HEK293T (cell line): Measurements from ENCODE around the gene CFD.
"Not testable (repeated sequence)": the region's sequence is repeated elsewhere in the genome, so short reads cannot be mapped to it uniquely, and the experiment has no call there.

Experiments
- CTCF ChIA-PET: fragments of 350-600 bp; formaldehyde crosslinking; extraction: SDS; loops from one replicate; lab custom pipeline; 2021; ENCODE audit warnings: antibody characterized with exemption, inconsistent platforms; lab: Yijun Ruan, JAX
- POLR2A ChIA-PET: fragments of 350-600 bp; formaldehyde crosslinking; extraction: SDS; loops from one replicate; lab custom pipeline; 2020; ENCODE audit warnings: antibody characterized with exemption, inconsistent platforms; lab: Yijun Ruan, JAX
- DNase-seq: peaks from one replicate; pipeline ENCODE4 v3.0.0; 2012; ENCODE audit warnings: mixed read lengths; ENCODE audit errors: extremely low spot score
- ARNT ChIP-seq: fragments of 450-650 bp; IDR thresholded peaks from 2 replicates; pipeline ENCODE4 v1.6.1; 2017; ENCODE audit warnings: mild to moderate bottlenecking
- BHLHE40 ChIP-seq: fragments of 450-650 bp; IDR thresholded peaks from 2 replicates; pipeline ENCODE4 v1.6.1; 2016; ENCODE audit warnings: mild to moderate bottlenecking, moderate library complexity, borderline replicate concordance
- CTBP1 ChIP-seq: fragments of 450-650 bp; IDR thresholded peaks from 2 replicates; pipeline ENCODE4 v1.6.1; 2016; ENCODE audit warnings: borderline replicate concordance
- ELF4 ChIP-seq: fragments of 450-650 bp; IDR thresholded peaks from 2 replicates; pipeline ENCODE4 v1.6.1; 2017; ENCODE audit warnings: antibody characterized with exemption
- FOXA1 ChIP-seq: fragments of 450-650 bp; IDR thresholded peaks from 2 replicates; pipeline ENCODE4 v1.6.1; 2016; ENCODE audit warnings: mild to moderate bottlenecking
- FOXK2 ChIP-seq: fragments of 450-650 bp; IDR thresholded peaks from 2 replicates; pipeline ENCODE4 v1.6.1; 2016; ENCODE audit warnings: mild to moderate bottlenecking
- FOXM1 ChIP-seq: fragments of 450-650 bp; IDR thresholded peaks from 2 replicates; pipeline ENCODE4 v1.6.1; 2017; ENCODE audit warnings: mild to moderate bottlenecking, borderline replicate concordance
- HDGF ChIP-seq: fragments of 450-650 bp; IDR thresholded peaks from 2 replicates; pipeline ENCODE4 v1.6.1; 2017; ENCODE audit warnings: antibody characterized with exemption, borderline replicate concordance
- L3MBTL2 ChIP-seq: fragments of 450-650 bp; conservative IDR thresholded peaks from 2 replicates; pipeline ENCODE4 v1.6.1; 2016; ENCODE audit warnings: mild to moderate bottlenecking
- LEF1 ChIP-seq: fragments of 450-650 bp; IDR thresholded peaks from 2 replicates; pipeline ENCODE4 v1.6.1; 2017; ENCODE audit warnings: mild to moderate bottlenecking, borderline replicate concordance
- NFRKB ChIP-seq: fragments of 450-650 bp; IDR thresholded peaks from 2 replicates; pipeline ENCODE4 v1.6.1; 2016; ENCODE audit warnings: mild to moderate bottlenecking, moderate library complexity
- SP1 ChIP-seq: fragments of 450-650 bp; IDR thresholded peaks from 2 replicates; pipeline ENCODE4 v1.6.1; 2017
- SUZ12 ChIP-seq: fragments of 450-650 bp; IDR thresholded peaks from 2 replicates; pipeline ENCODE4 v1.6.1; 2016; ENCODE audit warnings: mild to moderate bottlenecking
- TARDBP ChIP-seq: fragments of 450-650 bp; IDR thresholded peaks from 2 replicates; pipeline ENCODE4 v1.6.1; 2016
- ZNF384 ChIP-seq: fragments of 450-650 bp; IDR thresholded peaks from 2 replicates; pipeline ENCODE4 v1.6.1; 2016
- TF ChIP-seq, protein P1 (sequence below): fragments of 450-650 bp; IDR thresholded peaks from 2 replicates; pipeline ENCODE4 v1.6.1; 2016

The CFD gene

DNA sequence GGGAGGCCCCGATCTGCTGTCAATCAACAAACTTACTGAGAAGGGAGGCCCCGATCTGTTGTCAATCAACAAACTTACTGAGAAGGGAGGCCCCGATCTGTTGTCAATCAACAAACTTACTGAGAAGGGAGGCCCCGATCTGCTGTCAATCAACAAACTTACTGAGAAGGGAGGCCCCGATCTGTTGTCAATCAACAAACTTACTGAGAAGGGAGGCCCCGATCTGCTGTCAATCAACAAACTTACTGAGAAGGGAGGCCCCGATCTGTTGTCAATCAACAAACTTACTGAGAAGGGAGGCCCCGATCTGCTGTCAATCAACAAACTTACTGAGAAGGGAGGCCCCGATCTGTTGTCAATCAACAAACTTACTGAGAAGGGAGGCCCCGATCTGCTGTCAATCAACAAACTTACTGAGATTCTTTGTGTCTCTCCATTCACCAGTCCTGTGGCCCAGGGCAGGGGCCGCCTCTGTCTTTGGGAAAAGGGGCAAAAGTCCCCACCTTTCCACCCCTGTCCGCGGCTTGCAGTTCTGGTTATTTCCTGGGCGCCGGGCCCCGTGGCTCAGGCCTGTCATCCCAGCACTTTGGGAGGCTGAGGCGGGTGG is 5.7 kb upstream of the CFD start:
- TF ChIP-seq, protein P1, sequence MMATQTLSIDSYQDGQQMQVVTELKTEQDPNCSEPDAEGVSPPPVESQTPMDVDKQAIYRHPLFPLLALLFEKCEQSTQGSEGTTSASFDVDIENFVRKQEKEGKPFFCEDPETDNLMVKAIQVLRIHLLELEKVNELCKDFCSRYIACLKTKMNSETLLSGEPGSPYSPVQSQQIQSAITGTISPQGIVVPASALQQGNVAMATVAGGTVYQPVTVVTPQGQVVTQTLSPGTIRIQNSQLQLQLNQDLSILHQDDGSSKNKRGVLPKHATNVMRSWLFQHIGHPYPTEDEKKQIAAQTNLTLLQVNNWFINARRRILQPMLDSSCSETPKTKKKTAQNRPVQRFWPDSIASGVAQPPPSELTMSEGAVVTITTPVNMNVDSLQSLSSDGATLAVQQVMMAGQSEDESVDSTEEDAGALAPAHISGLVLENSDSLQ = peak; percentile 42; the same call in 1 of the 2 replicates
- CTCF ChIA-PET, DNase-seq, POLR2A ChIA-PET: not testable (repeated sequence)

GRCh38 chr19:854549-854948 is 4.9 kb upstream of the CFD start:
- ChIA-PET CTCF (no interaction called here), POLR2A (no interaction called here)
- TF ChIP-seq SP1 (no peak), CTBP1 (no peak), FOXA1 (no peak), TARDBP (no peak), NFRKB (no peak), FOXK2 (no peak), FOXM1 (no peak), ZNF384 (no peak), LEF1 (no peak), L3MBTL2 (no peak), ARNT (no peak), ELF4 (no peak), SUZ12 (no peak), BHLHE40 (no peak)
- TF ChIP-seq, protein P1 = no peak
- DNase-seq = no peak

GRCh38 chr19:855142-855541 is 4.3 kb upstream of the CFD start:
- DNase-seq = no peak
- CTCF ChIA-PET = no interaction called here
- TF ChIP-seq FOXA1 = no peak
- TF ChIP-seq CTBP1 = no peak
- no peak for TF ChIP-seq L3MBTL2
- TF ChIP-seq FOXM1 = no peak
- TF ChIP-seq NFRKB = no peak
- no peak for TF ChIP-seq SP1
- TF ChIP-seq, protein P1 = no peak
- TF ChIP-seq ZNF384 = no peak
- no peak for TF ChIP-seq HDGF
- TF ChIP-seq ARNT = no peak
- no peak for TF ChIP-seq FOXK2
- TF ChIP-seq TARDBP = no peak
- TF ChIP-seq ELF4 = no peak
- POLR2A ChIA-PET = no interaction called here

DNA sequence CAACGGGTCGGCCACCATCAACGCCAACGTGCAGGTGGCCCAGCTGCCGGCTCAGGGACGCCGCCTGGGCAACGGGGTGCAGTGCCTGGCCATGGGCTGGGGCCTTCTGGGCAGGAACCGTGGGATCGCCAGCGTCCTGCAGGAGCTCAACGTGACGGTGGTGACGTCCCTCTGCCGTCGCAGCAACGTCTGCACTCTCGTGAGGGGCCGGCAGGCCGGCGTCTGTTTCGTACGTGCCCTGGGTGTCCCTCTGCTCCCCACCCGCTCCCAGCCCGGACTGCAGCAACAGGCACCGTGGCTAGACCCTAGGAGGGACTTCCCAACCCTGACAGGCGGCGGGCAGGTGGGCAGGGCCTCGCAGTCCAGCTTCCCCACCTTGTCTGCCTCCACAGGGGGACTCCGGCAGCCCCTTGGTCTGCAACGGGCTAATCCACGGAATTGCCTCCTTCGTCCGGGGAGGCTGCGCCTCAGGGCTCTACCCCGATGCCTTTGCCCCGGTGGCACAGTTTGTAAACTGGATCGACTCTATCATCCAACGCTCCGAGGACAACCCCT is 3.8 kb upstream of the CFD start:
- no peak for DNase-seq
- POLR2A ChIA-PET = no interaction called here
- TF ChIP-seq ELF4 (no peak), LEF1 (no peak), FOXK2 (no peak), FOXM1 (no peak), SUZ12 (no peak)
- TF ChIP-seq, protein P1 = no peak
- CTCF ChIA-PET = interaction anchor here (0.8 to 1.1 kb wide), 2 partner anchors 37 to 86 kb away, joined by 3 read pairs; partner anchors contain the start of gene MED16

DNA sequence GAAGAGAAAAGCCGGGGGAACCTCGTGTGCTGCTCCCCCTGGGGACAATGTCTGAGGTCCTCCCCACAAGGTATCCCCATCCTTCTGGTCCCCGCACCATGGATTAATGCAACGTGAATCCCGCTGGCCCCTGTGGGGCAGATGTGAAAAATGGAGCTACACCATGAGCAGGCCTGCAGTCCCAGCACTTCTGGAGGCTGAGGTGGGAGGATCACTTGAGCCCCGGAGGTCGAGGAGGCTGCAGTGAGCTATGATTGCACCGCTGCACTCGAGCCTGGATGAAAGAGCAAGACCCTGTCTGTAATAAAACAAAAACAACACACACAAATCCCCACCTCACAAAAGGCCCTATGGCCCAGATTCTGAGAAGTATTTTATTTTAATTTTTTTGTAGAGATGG is 1.2 kb upstream of the CFD start:
- ChIA-PET CTCF (interaction anchor here (1.8 kb wide), 1 partner anchor 9 kb away, joined by 5 read pairs; no protein-coding TSS in a partner anchor), POLR2A (interaction anchor here (0.8 kb wide), 1 partner anchor 411 kb away, joined by 3 read pairs; the partner anchor contains the start of gene CIRBP)
- no peak for TF ChIP-seq LEF1
- no peak for TF ChIP-seq NFRKB
- TF ChIP-seq TARDBP = no peak
- no peak for TF ChIP-seq ARNT
- TF ChIP-seq FOXM1 = no peak
- no peak for TF ChIP-seq CTBP1
- no peak for TF ChIP-seq SP1
- TF ChIP-seq, protein P1 = no peak
- TF ChIP-seq ZNF384 = no peak
- no peak for TF ChIP-seq FOXA1
- TF ChIP-seq L3MBTL2 = no peak
- no peak for TF ChIP-seq BHLHE40
- TF ChIP-seq SUZ12 = no peak
- TF ChIP-seq ELF4 = no peak
- DNase-seq = no peak
